Ramos (cell line): ENCODE data around the gene CCL18.
"Not testable (repeated sequence)": the region's sequence is repeated elsewhere in the genome, so short reads cannot be mapped to it uniquely, and the experiment has no call there.

Experiments used
- in situ Hi-C: fragments of 300-500 bp; cut with MboI; formaldehyde crosslinking; loops from one replicate; pipeline ENCODE4 v1.14.3; 2022; ENCODE audit warnings: low sequenced_read_pairs; ENCODE audit not compliant: unreplicated experiment

CCL18 gene

GRCh38 chr17:36063786-36064541 lies at the start of gene CCL18:
Gene CCL18 (plus strand): TSS chr17:36064272. CDS start chr17:36064343, 71 bp downstream.
- in situ Hi-C loops, result no loop called here

- in situ Hi-C loops, result no loop called here
Observed at GRCh38 chr17:36014946-36015345, 49.1 kb upstream of the CCL18 start.

GRCh38 chr17:36015895-36016294 lies 48.2 kb upstream of the CCL18 start:
- in situ Hi-C loops, result not testable (repeated sequence)

GRCh38 chr17:36016555-36016954 lies 47.5 kb upstream of the CCL18 start:
- in situ Hi-C loops, result no loop called here

- in situ Hi-C loops, result no loop called here
Observed at GRCh38 chr17:36017799-36018198, 46.3 kb upstream of the CCL18 start, which contains the start of gene CCL23. Gene CCL23 (minus strand): TSS chr17:36017972. CDS start chr17:36017897, 75 bp downstream.

- in situ Hi-C loops, result no loop called here
Observed at GRCh38 chr17:36019423-36019822, 44.6 kb upstream of the CCL18 start.

GRCh38 chr17:36024106-36024869 lies 39.8 kb upstream of the CCL18 start:
- in situ Hi-C loops, result no loop called here

- in situ Hi-C loops, result no loop called here
Observed at GRCh38 chr17:36027761-36028160, 36.3 kb upstream of the CCL18 start.

GRCh38 chr17:36030956-36031355 lies 33.1 kb upstream of the CCL18 start:
- in situ Hi-C loops, result no loop called here

- in situ Hi-C loops, result no loop called here
Observed at GRCh38 chr17:36034127-36034526, 29.9 kb upstream of the CCL18 start.

GRCh38 chr17:36036235-36036634 lies 27.8 kb upstream of the CCL18 start:
- in situ Hi-C loops, result no loop called here

- in situ Hi-C loops, result no loop called here
Observed at GRCh38 chr17:36048066-36048465, 16.0 kb upstream of the CCL18 start.

- in situ Hi-C loops, result no loop called here
Observed at GRCh38 chr17:36049643-36050042, 14.4 kb upstream of the CCL18 start.

- in situ Hi-C loops, result no loop called here
Observed at GRCh38 chr17:36055171-36055570, 8.9 kb upstream of the CCL18 start.

GRCh38 chr17:36055921-36056520 lies 8.1 kb upstream of the CCL18 start:
- in situ Hi-C loops, result no loop called here

- in situ Hi-C loops, result no loop called here
Observed at GRCh38 chr17:36057911-36058310, 6.2 kb upstream of the CCL18 start.

- in situ Hi-C loops, result no loop called here
Observed at GRCh38 chr17:36059406-36059805, 4.7 kb upstream of the CCL18 start.

GRCh38 chr17:36060816-36061215 lies 3.3 kb upstream of the CCL18 start:
- in situ Hi-C loops, result no loop called here

GRCh38 chr17:36066365-36066985 lies 2.4 kb downstream of the CCL18 start:
- in situ Hi-C loops, result no loop called here

GRCh38 chr17:36068524-36068923 lies 4.5 kb downstream of the CCL18 start:
- in situ Hi-C loops, result no loop called here

- in situ Hi-C loops, result no loop called here
Observed at GRCh38 chr17:36069136-36069535, 5.1 kb downstream of the CCL18 start.
